Measurements from ENCODE around the gene MKRN2.
"Not testable (repeated sequence)": the region's sequence is repeated elsewhere in the genome, so short reads cannot be mapped to it uniquely, and the experiment has no call there.

The MKRN2 gene

DNA sequence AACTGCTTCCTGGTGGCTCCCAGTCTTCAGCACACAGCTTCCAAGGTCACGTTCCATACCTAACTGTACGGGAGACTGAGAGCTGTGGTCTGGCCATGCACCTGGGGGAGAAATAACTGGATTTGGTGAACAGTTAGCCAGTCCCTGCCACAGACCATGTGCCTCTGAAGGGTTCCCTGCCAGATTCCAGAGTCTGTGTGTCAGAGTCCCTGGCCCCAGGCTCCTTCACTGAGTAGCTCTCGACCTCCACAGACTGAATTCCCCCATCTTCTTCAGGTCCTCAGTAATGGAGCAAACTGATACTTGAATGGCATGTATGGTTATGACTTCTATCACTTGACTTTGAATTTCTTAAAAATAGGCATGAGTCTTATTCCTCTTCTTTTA is 29.1 kb upstream of the MKRN2 start:
- TF ChIP-seq, protein P1, sequence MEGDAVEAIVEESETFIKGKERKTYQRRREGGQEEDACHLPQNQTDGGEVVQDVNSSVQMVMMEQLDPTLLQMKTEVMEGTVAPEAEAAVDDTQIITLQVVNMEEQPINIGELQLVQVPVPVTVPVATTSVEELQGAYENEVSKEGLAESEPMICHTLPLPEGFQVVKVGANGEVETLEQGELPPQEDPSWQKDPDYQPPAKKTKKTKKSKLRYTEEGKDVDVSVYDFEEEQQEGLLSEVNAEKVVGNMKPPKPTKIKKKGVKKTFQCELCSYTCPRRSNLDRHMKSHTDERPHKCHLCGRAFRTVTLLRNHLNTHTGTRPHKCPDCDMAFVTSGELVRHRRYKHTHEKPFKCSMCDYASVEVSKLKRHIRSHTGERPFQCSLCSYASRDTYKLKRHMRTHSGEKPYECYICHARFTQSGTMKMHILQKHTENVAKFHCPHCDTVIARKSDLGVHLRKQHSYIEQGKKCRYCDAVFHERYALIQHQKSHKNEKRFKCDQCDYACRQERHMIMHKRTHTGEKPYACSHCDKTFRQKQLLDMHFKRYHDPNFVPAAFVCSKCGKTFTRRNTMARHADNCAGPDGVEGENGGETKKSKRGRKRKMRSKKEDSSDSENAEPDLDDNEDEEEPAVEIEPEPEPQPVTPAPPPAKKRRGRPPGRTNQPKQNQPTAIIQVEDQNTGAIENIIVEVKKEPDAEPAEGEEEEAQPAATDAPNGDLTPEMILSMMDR (IDR thresholded peaks at IDR 0.05; ENCODE audit: extremely low read depth, insufficient read depth, missing control alignments): no peak
- in situ Hi-C loops (cut with MboI; ENCODE audit: low pct_unique_long_range_greater_than_20kb, low sequenced_read_pairs, unreplicated experiment): no loop called here
- DNase-seq (ENCODE audit: low spot score): no peak

DNA sequence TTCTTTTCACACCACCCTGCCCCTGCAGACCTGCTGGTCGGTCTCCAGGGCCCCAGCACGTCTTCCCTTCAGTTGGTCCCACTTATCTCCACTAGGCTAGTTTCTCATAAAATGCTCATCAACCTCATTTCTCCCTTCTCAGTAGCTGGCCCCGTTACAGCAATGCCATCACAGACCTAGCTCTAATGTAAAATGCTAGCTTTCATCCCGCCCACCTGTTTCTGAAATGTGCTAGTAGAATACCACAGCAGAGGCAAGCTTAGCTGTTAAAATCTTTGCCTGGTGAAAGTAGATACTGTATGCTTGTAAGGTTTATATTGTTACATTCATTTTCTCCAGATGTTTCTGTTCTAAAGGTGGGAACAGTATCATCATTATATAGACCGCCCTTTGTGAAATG is 24.7 kb upstream of the MKRN2 start:
- no peak for DNase-seq (ENCODE audit: low spot score)
- TF ChIP-seq, protein P1 (IDR thresholded peaks at IDR 0.05; ENCODE audit: extremely low read depth, insufficient read depth, missing control alignments): no peak
- in situ Hi-C loops (cut with MboI; ENCODE audit: low pct_unique_long_range_greater_than_20kb, low sequenced_read_pairs, unreplicated experiment): no loop called here

DNA sequence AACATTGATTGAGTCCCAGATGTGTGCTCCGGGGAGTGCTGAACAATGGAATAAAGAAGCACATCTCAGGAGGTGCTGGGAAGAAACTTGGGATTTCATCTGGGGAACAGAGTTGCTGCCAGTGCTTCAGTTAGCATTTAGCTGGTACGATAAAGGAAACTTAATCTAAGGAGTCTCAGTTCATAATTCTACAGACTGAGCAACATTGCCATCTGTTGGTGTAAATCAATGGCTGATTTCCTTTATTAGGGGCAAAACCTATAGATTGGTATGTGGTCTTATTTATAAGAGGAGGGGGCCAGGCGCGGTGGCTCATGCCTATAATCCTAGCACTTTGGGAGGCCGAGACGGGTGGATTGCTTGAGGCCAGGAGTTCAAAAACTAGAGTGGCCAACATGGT is 20.5 kb upstream of the MKRN2 start:
- in situ Hi-C loops (cut with MboI; ENCODE audit: low pct_unique_long_range_greater_than_20kb, low sequenced_read_pairs, unreplicated experiment): no loop called here

DNA sequence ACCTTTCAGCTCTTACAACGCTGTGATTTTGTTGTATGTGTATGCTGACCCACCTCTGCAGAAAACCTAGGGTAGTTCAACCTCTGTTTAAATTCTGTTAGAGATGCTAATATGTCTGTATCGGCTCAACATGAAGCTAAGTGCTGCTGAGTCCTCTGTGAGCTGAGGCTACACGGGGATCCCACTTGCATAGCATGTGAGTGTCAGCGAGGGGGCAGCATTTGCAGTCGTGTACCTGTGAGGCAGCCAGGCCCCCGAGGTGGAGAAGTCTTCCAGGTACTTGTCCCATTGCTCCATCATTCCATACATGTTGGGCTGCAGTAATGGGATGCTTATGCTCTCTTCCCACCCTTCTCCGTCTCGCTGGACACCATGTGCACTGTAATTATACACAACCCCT is 15.3 kb upstream of the MKRN2 start:
- TF ChIP-seq, protein P1 (IDR thresholded peaks at IDR 0.05; ENCODE audit: extremely low read depth, insufficient read depth, missing control alignments): no peak
- DNase-seq (ENCODE audit: low spot score): no peak
- in situ Hi-C loops (cut with MboI; ENCODE audit: low pct_unique_long_range_greater_than_20kb, low sequenced_read_pairs, unreplicated experiment): no loop called here

More for the DNA sequence above, 20.5 kb upstream of the MKRN2 start:
- DNase-seq (ENCODE audit: low spot score): no peak
- TF ChIP-seq, protein P1 (IDR thresholded peaks at IDR 0.05; ENCODE audit: extremely low read depth, insufficient read depth, missing control alignments): no peak

DNA sequence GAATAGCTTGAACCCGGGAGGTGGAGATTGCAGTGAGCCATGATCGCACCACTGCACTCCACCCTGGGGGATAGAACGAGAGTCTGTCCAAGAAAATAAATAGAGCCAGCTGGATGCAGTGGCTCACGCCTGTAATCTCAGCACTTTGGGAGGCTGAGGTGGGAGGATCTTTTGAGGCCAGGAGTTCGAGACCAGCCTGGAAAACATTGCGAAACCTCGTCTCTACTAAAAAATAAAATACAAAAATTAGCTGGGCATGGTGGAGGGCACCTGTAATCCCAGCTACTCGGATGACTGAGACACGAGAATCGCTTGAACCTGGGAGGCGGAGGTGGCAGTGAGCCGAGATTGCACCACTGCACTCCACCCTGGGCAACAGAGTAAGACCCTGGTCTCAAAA is 13.4 kb upstream of the MKRN2 start:
- in situ Hi-C loops (cut with MboI; ENCODE audit: low pct_unique_long_range_greater_than_20kb, low sequenced_read_pairs, unreplicated experiment); DNase-seq (ENCODE audit: low spot score): not testable (repeated sequence)

DNA sequence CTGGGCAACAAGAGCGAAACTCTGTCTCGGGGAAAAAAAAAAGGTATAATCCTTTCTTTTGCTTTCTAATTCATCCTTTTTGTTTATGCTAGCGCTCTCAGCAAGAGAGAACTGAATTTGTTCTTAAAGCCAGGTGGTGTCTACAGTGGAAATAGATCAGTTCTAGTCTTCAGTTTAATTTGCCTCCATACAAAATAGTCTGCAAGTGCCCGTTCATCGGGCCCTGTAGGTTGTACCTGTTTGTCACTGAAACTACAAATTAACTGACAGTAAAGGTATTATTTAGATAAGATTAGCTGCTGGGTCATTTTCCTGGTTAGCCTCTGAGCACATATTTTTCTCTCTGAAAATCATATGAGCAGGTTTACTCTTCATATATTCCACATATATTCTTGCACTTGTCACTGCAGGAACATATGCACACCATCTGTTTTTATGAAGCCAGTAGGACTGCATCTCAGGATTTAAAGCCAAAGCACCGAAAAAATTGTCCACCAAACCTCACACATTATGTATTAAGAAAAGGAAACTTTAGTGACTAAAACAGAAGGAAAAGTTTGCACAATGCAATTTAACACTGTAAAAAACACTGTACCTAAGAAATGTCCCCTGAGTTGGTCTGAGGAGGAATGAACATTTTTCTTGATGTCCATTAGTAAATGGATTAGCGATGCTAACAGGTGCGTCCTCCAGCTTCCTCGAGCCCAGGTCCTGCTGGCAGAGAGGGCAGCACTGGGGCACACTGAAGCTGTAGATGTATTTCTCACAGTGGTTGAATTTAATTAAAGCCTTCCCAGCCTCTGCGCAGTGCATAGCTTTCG is 12.0 kb upstream of the MKRN2 start:
- TF ChIP-seq, protein P1 (IDR thresholded peaks at IDR 0.05; ENCODE audit: extremely low read depth, insufficient read depth, missing control alignments): no peak
- in situ Hi-C loops (cut with MboI; ENCODE audit: low pct_unique_long_range_greater_than_20kb, low sequenced_read_pairs, unreplicated experiment): no loop called here
- no peak for DNase-seq (ENCODE audit: low spot score)

DNA sequence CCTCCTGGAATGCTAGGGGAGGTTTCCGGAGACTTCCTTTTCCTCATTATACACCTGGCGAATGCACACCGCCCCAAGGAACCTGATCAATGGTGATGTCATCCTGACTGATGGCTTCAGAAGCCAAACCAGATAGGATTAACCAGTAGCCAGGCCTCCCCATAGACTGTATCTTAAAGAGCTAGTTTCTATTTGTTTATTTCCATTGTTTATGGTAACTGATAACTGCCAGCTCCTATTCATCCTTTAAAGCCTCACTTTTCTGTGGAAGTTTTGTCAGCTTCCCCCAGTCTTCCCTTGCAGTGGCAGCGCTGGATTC is 11.5 kb upstream of the MKRN2 start, which contains the start of gene MKRN2OS:
Gene MKRN2OS (minus strand): TSS at position 27 of the 319 bp plus-strand sequence. CDS start 35 bp downstream, outside the sequence.
- TF ChIP-seq, protein P1 (IDR thresholded peaks at IDR 0.05; ENCODE audit: extremely low read depth, insufficient read depth, missing control alignments): no peak
- in situ Hi-C loops (cut with MboI; ENCODE audit: low pct_unique_long_range_greater_than_20kb, low sequenced_read_pairs, unreplicated experiment): no loop called here
- DNase-seq (ENCODE audit: low spot score): no peak
